ENCODE results near the gene FCER1G.

Gene FCER1G

GRCh38 chr1:161195171-161195570 lies 19.9 kb upstream of the FCER1G start:
- H3K9me3 ChIP-seq (ENCODE audit: severe bottlenecking): no peaks in the 10 kb centered on the region
- no peak for DNase-seq
- no peak overlapping the region for H3K4me3 ChIP-seq (ENCODE audit: low read depth, low read length)
- H3K27ac ChIP-seq: no peak overlapping the region
- no peak for TF ChIP-seq CTCF (IDR thresholded peaks at IDR 0.05; ENCODE audit: low read depth, low read length)
- H3K36me3 ChIP-seq: peaks cover 34% of the 10 kb centered on the region
- H3K27me3 ChIP-seq (ENCODE audit: insufficient read depth, low read depth, severe bottlenecking): no peaks in the 10 kb centered on the region

- H3K36me3 ChIP-seq: peaks cover 30% of the 10 kb centered on the region
- no peak for DNase-seq
- no peak for TF ChIP-seq CTCF (IDR thresholded peaks at IDR 0.05; ENCODE audit: low read depth, low read length)
- H3K27ac ChIP-seq: peak overlapping the region; percentile 96
- H3K4me3 ChIP-seq (ENCODE audit: low read depth, low read length): no peak overlapping the region
- H3K27me3 ChIP-seq (ENCODE audit: insufficient read depth, low read depth, severe bottlenecking): no peaks in the 10 kb centered on the region
- no peaks in the 10 kb centered on the region for H3K9me3 ChIP-seq (ENCODE audit: severe bottlenecking)
These were observed 19.0 kb upstream of the FCER1G start for GRCh38 chr1:161196111-161196510.

- H3K36me3 ChIP-seq: peaks cover 23% of the 10 kb centered on the region
- H3K9me3 ChIP-seq (ENCODE audit: severe bottlenecking): no peaks in the 10 kb centered on the region
- peak overlapping the region; percentile 96 for H3K27ac ChIP-seq
- DNase-seq: peak; percentile 98
- TF ChIP-seq CTCF (IDR thresholded peaks at IDR 0.05; ENCODE audit: low read depth, low read length): no peak
- peak overlapping the region; percentile 36 for H3K4me3 ChIP-seq (ENCODE audit: low read depth, low read length)
- H3K27me3 ChIP-seq (ENCODE audit: insufficient read depth, low read depth, severe bottlenecking): no peaks in the 10 kb centered on the region
These were observed 18.3 kb upstream of the FCER1G start for GRCh38 chr1:161196521-161197451.

DNA sequence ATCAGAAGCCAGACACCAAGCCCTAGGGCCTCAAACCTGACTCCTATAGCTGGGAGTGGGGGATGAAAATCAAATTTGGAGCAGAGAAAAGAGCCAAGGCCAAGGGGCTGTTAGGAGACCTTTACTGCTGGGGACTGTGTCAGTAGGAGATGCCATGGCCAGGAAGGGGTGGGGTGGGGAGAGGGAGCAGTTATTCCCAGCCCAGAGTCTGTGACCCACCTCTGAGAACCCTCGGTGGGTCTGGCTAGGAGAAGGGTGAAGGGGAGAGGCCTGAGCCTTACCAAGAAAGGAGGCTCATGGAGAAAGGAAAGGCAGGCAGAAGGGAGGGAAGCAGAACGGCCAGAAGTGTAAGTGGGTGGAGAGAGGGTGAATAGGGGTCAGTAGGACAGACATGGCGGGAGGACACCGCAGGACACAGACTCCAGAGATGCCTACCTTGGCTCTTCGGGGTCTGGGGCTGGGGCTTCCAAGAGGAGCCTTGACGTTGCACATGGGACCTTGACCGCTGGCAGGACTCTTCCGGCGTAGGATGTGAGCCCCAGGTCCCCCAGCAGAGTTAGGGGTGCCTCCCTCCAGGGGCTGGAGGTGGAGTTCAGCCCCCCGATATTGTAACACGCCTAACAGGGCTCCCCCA lies 17.4 kb upstream of the FCER1G start:
- TF ChIP-seq CTCF (IDR thresholded peaks at IDR 0.05; ENCODE audit: low read depth, low read length): no peak
- H3K36me3 ChIP-seq: peaks cover 17% of the 10 kb centered on the region
- peak overlapping the region; percentile 96 for H3K27ac ChIP-seq
- H3K4me3 ChIP-seq (ENCODE audit: low read depth, low read length): peak overlapping the region; percentile 28
- no peak for DNase-seq
- H3K27me3 ChIP-seq (ENCODE audit: insufficient read depth, low read depth, severe bottlenecking): no peaks in the 10 kb centered on the region
- H3K9me3 ChIP-seq (ENCODE audit: severe bottlenecking): no peaks in the 10 kb centered on the region

GRCh38 chr1:161198194-161198896 lies 16.8 kb upstream of the FCER1G start:
- Histone ChIP-seq H3K4me3 (ENCODE audit: low read depth, low read length) (peak overlapping the region; percentile 19), H3K27ac (peak overlapping the region; percentile 96)

More at GRCh38 chr1:161198194-161198896, 16.8 kb upstream of the FCER1G start:
- no peaks in the 10 kb centered on the region for H3K9me3 ChIP-seq (ENCODE audit: severe bottlenecking)
- peak; percentile 88 for DNase-seq
- H3K27me3 ChIP-seq (ENCODE audit: insufficient read depth, low read depth, severe bottlenecking): no peaks in the 10 kb centered on the region
- H3K36me3 ChIP-seq: peaks cover 10% of the 10 kb centered on the region
- TF ChIP-seq CTCF (IDR thresholded peaks at IDR 0.05; ENCODE audit: low read depth, low read length): peak; percentile 48

Data from WERI-Rb-1 (cell line).